OCI-LY7 (cell line): ENCODE data around the gene ELOVL1. TPM values are rescaled to one million over a fixed set of nuclear protein-coding genes. Genes with fewer than 3 reads are reported as not detected.

Experiments
- BruUV-seq: library from RNA; stranded (reverse); fragments of 400-500 nt; replicated peaks from 2 replicates; lab custom pipeline; 2021; lab: Mats Ljungman, UMichigan
- CTCF ChIA-PET: fragments of 300-600 bp; sonication (Branson Sonifier 250); formaldehyde crosslinking; loops from one replicate; lab custom pipeline; 2022; ENCODE audit warnings: antibody characterized with exemption; ENCODE audit not compliant: unreplicated experiment; lab: Charles Lee
- POLR2A ChIA-PET: fragments of 300-600 bp; sonication (Branson Sonifier 250); formaldehyde crosslinking; loops from one replicate; lab custom pipeline; 2022; ENCODE audit warnings: antibody characterized with exemption; lab: Charles Lee
- DNase-seq: peaks from one replicate; pipeline ENCODE4 v3.0.0-alpha.2; 2015; ENCODE audit warnings: low spot score
- H2AFZ ChIP-seq: fragments of 200-600 bp; sonication (generic), shearing (Covaris generic); 2 replicates; pipeline ENCODE4 v1.6.1; 2014; ENCODE audit warnings: mild to moderate bottlenecking, antibody characterized with exemption, low read length, moderate library complexity
- H3K27ac ChIP-seq: fragments of 200-600 bp; sonication (generic); 2 replicates; pipeline ENCODE4 v1.5.1; 2014; ENCODE audit warnings: mixed run types, low read depth, mild to moderate bottlenecking, moderate library complexity, low read length, inconsistent platforms; ENCODE audit not compliant: poor library complexity, severe bottlenecking
- H3K36me3 ChIP-seq: fragments of 200-600 bp; sonication (generic); 2 replicates; pipeline ENCODE4 v1.6.1; 2014; ENCODE audit warnings: mild to moderate bottlenecking, antibody characterized with exemption, low read length, moderate library complexity, mixed read lengths; ENCODE audit not compliant: insufficient read depth
- H3K4me1 ChIP-seq: fragments of 200-600 bp; sonication (generic); 2 replicates; pipeline ENCODE4 v1.5.1; 2014; ENCODE audit warnings: mild to moderate bottlenecking, low read length; ENCODE audit not compliant: insufficient read depth, poor library complexity, severe bottlenecking
- H3K4me2 ChIP-seq: fragments of 200-600 bp; sonication (generic); 2 replicates; pipeline ENCODE4 v1.6.1; 2014; ENCODE audit warnings: mild to moderate bottlenecking, low read length
- H3K4me3 ChIP-seq: fragments of 200-600 bp; sonication (generic); 2 replicates; pipeline ENCODE4 v1.5.1; 2014; ENCODE audit warnings: mild to moderate bottlenecking, low read depth, low read length; ENCODE audit not compliant: poor library complexity, severe bottlenecking
- H3K79me2 ChIP-seq: fragments of 200-600 bp; sonication (generic); 2 replicates; pipeline ENCODE4 v1.6.1; 2016; ENCODE audit warnings: low read depth, mild to moderate bottlenecking, low read length, moderate library complexity, mixed read lengths; ENCODE audit not compliant: insufficient read depth
- H3K9me2 ChIP-seq: fragments of 200-600 bp; sonication (generic); 2 replicates; pipeline ENCODE4 v1.6.1; 2016; ENCODE audit warnings: mild to moderate bottlenecking, low read length, mixed read lengths; ENCODE audit not compliant: insufficient read depth
- H3K9me3 ChIP-seq: fragments of 200-600 bp; sonication (generic); 2 replicates; pipeline ENCODE4 v1.6.1; 2014; ENCODE audit warnings: mild to moderate bottlenecking, mixed run types, low read length, mixed read lengths
- H4K20me1 ChIP-seq: fragments of 200-600 bp; sonication (generic); 2 replicates; pipeline ENCODE4 v1.6.1; 2014; ENCODE audit warnings: mild to moderate bottlenecking, antibody characterized with exemption, low read length, moderate library complexity, mixed read lengths; ENCODE audit not compliant: insufficient read depth
- CTCF ChIP-seq: fragments of 200-600 bp; sonication (generic); conservative IDR thresholded peaks from 2 replicates; pipeline ENCODE4 v1.5.1; 2014; ENCODE audit warnings: mild to moderate bottlenecking, antibody characterized with exemption, low read length, moderate library complexity, mixed read lengths
- EZH2phosphoT487 ChIP-seq: fragments of 200-600 bp; sonication (generic); IDR thresholded peaks from 2 replicates; pipeline ENCODE4 v1.6.1; 2018; ENCODE audit warnings: low read depth, borderline replicate concordance, mild to moderate bottlenecking, mixed run types, antibody characterized with exemption, low read length, moderate library complexity, mixed read lengths
- intact Hi-C: fragments of 100-400 bp; cut with micrococcal nuclease; formaldehyde crosslinking; loops from one replicate; pipeline ENCODE4 v1.10.0; 2022; ENCODE audit not compliant: unreplicated experiment
- total RNA-seq, 2 experiments: library from RNA; depleted of rRNA in 1 of 2; stranded (reverse); fragments of >200 nt in 1 of 2; shearing (Covaris generic) in 1 of 2; gene quantifications; 2 replicates each; pipeline ENCODE4 v1.2.3, GENCODE V29; 2014 to 2022

ELOVL1 gene
- total RNA-seq, 2 experiments from 2014 or later, result 35.9 to 43.9 TPM

- H3K4me3 ChIP-seq, result no peak overlapping the region
- ChIA-PET POLR2A (interaction anchor here (0.7 kb wide), 1 partner anchor 188 kb away, joined by 4 read pairs; no protein-coding TSS in a partner anchor), CTCF (no interaction called here)
- no TSS peak for BruUV-seq
- H2AFZ ChIP-seq, result no peak overlapping the region
- no peaks in the 10 kb centered on the region for H3K9me2 ChIP-seq
- H3K9me3 ChIP-seq, result peaks cover 10% of the 10 kb centered on the region
- no peak overlapping the region for H3K27ac ChIP-seq
- no peak overlapping the region for H3K4me2 ChIP-seq
- TF ChIP-seq EZH2phosphoT487, result no peak
- intact Hi-C loops, result no loop called here
- peaks cover 4% of the 10 kb centered on the region for H3K4me1 ChIP-seq
- no peaks in the 10 kb centered on the region for H4K20me1 ChIP-seq
- H3K79me2 ChIP-seq, result no peaks in the 10 kb centered on the region
- H3K36me3 ChIP-seq, result no peaks in the 10 kb centered on the region
- no peak for DNase-seq
Observed at GRCh38 chr1:43321331-43321891, 46.4 kb downstream of the ELOVL1 start.

- Histone ChIP-seq H3K4me3 (no peak overlapping the region), H3K9me3 (no peaks in the 10 kb centered on the region), H3K9me2 (no peaks in the 10 kb centered on the region), H3K79me2 (no peaks in the 10 kb centered on the region), H2AFZ (no peak overlapping the region), H3K4me2 (no peak overlapping the region), H4K20me1 (no peaks in the 10 kb centered on the region), H3K4me1 (peaks cover 4% of the 10 kb centered on the region), H3K36me3 (no peaks in the 10 kb centered on the region), H3K27ac (no peak overlapping the region)
- ChIA-PET CTCF (no interaction called here), POLR2A (no interaction called here)
- no TSS peak for BruUV-seq
- TF ChIP-seq CTCF, result no peak
- no peak for TF ChIP-seq EZH2phosphoT487
- DNase-seq, result no peak
- intact Hi-C loops, result no loop called here
Observed at GRCh38 chr1:43319766-43320165, 48.0 kb downstream of the ELOVL1 start.

GRCh38 chr1:43319288-43319687, 48.5 kb downstream of the ELOVL1 start:
- intact Hi-C loops, result no loop called here
- no peak overlapping the region for H3K4me3 ChIP-seq
- no peak overlapping the region for H3K27ac ChIP-seq
- no peak for DNase-seq
- no peaks in the 10 kb centered on the region for H3K4me1 ChIP-seq
- no peaks in the 10 kb centered on the region for H3K79me2 ChIP-seq
- no peaks in the 10 kb centered on the region for H3K9me3 ChIP-seq
- no TSS peak for BruUV-seq
- no peaks in the 10 kb centered on the region for H3K9me2 ChIP-seq
- CTCF ChIA-PET, result no interaction called here
- TF ChIP-seq CTCF, result no peak
- no peak for TF ChIP-seq EZH2phosphoT487
- H2AFZ ChIP-seq, result no peak overlapping the region
- H4K20me1 ChIP-seq, result no peaks in the 10 kb centered on the region
- H3K36me3 ChIP-seq, result no peaks in the 10 kb centered on the region
- POLR2A ChIA-PET, result no interaction called here
- no peak overlapping the region for H3K4me2 ChIP-seq
